Measurements from ENCODE around the gene TRPV4.

Gene TRPV4

GRCh38 chr12:109804820-109805761, 28.1 kb downstream of the TRPV4 start:
- DNase-seq, result peak; percentile 62

GRCh38 chr12:109803678-109804077, 29.5 kb downstream of the TRPV4 start:
- DNase-seq, result no peak

GRCh38 chr12:109802828-109803227, 30.4 kb downstream of the TRPV4 start:
- DNase-seq, result no peak

- no peak for DNase-seq
Observed at GRCh38 chr12:109800536-109800935, 32.7 kb downstream of the TRPV4 start.

DNA sequence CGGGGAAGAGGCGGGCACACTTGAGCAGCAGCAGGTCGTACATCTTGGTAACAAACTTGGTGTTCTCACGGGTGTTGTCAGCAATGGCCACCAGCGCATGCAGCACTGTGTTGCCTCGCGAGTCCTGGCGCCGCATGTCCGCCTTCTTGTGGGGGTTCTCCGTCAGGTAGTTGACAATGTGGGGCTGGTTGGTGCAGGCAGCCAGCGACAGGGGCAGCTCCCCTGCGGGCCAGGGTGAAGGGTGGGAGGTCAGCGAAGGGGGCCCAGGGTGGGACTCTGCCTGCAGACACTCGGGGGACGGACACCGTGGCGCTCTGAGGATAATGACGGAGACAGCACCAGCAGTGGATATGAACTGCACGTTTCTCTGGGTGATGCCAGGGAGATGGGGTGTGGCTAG, 34.5 kb downstream of the TRPV4 start:
- DNase-seq, result no peak

DNA sequence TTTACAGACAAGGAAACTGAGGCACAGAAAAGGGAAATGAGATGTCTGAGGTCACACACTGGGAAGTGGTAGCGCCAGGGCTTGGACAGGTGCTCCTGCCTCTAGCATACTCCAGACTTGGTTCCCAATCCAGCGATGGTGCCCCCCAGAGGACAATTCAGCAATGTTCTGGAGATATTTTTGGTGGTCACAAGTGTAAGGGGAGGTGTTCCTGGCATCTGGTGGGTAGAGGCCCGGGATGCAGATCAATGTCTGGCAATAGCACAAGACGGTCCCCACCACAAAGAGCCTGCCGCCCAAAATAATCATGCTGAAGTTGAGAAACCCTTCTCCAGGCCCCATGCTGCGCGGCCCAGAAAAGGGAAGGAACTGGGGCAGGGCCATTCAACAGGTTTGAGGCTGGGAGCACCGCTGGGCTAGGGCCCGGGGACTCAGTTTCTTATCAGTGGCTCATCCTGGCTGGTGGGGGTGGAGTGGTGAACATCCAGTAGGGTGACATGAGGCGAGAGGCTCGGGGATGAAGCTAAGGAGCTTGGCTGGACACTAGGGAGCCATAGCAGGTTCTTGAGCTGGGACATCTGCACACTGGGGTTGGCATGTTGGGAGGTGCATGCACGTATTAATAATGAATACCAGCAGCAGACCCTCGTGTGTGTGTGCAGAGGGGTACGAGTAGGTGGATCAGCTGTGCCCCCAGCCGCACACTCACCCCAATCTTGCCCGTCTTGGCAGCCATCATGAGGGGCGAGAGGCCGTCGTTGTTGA, 35.1 kb downstream of the TRPV4 start:
- no peak for DNase-seq

DNA sequence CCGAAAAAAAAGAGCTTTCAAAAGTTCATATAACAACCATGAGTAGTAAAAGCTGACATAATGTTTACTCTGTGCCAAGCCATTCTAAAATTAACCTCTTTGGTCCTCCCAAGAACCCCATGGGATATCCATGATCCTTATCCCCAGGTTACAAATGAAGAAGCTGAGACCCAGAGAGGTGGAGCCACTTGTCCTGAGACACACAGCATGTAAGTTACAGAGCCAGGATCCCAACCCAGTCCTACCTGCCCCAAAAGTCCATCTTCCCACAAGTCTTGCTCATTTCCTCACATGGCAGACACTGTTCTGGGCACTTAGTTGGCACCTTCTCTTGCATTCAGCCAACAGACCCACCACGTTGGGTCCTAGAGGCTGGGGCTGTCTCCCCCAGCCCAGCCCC, 37.1 kb downstream of the TRPV4 start:
- DNase-seq, result no peak

- no peak for DNase-seq
Observed at GRCh38 chr12:109795023-109795422, 38.2 kb downstream of the TRPV4 start.

- DNase-seq, result no peak
Observed at GRCh38 chr12:109793826-109794501, 39.2 kb downstream of the TRPV4 start.

GRCh38 chr12:109793411-109793810, 39.8 kb downstream of the TRPV4 start:
- DNase-seq, result no peak

DNA sequence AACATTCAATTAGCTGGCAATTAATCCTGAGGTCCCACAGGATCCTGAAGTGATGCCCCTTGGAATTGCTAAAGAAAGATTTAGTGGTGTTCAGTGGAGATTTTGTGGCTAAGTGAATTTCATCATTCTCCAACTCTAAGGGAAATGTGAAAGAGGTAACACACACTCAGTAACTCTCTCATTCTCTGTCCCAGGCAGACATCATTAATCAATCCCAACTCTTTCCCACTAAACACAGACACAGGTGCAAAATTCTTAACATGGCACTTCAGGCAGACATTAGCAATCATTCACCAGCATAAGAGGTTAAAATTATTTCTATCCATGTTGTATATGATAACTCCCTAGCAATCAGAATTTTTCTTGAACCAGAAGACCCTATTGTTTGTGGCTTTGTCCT, 40.2 kb downstream of the TRPV4 start:
- no peak for DNase-seq

DNA sequence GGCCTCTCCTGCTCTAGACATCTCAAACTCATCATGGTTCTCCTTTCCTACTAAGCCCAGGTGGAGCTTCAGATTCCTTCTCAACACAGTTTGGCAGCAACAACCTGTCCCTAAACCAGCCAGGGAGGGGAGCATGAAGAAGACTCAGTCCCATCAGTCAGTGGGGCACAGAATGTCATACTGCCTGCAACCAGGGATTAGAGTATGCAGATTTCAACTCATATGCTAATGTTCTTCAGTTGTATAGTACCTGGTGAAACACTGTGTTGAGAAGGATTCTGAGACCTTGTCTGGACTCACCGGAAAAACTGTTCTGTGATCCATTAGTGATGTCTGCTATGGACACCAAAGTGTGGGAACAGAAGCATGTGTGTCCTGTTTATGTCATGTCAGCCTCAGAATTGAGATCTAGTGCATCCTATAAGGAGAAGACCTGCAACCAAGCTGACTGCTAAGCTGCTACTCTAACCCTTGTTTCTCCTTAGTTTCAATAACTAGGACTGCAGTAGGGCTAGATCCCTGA, 43.6 kb downstream of the TRPV4 start:
- no peak for DNase-seq

- DNase-seq, result no peak
Observed at GRCh38 chr12:109786799-109787198, 46.4 kb downstream of the TRPV4 start.

DNA sequence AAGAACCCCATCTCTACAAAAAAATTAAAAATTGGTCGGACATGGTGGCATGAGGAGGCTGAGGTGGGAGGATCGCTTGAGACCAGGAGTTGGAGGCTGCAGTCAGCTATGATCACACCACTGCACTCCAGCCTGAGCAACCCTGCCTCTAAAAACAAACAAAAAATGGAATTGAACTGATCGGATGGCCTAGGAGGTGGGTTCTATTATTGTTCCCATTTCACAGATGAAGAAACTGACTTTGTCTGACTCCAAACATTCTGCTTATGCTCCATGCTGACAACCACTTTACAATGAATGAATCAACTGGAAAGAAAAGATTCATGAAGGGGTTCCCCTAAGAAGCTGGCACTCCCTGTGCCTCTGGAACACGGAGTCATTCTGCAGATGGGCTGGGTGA, 47.3 kb downstream of the TRPV4 start:
- no peak for DNase-seq

DNA sequence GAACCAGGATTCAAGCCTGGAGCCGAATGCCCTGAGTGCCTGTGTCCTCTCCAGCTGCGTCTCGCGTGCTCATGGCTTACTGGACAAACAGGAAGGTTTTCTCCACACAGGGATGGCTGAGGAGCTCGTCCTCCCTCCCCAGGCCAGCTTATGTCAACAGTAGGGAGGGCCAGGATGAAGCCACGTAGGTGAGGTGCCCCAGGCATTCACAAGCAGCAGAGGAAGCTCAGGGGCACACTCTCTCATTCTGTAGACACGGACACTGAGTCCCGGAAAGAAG, 49.3 kb downstream of the TRPV4 start:
- no peak for DNase-seq

GRCh38 chr12:109783135-109783964, 49.8 kb downstream of the TRPV4 start:
- no peak for DNase-seq

- no peak for DNase-seq
Observed at GRCh38 chr12:109782326-109782703, 50.9 kb downstream of the TRPV4 start.

DNA sequence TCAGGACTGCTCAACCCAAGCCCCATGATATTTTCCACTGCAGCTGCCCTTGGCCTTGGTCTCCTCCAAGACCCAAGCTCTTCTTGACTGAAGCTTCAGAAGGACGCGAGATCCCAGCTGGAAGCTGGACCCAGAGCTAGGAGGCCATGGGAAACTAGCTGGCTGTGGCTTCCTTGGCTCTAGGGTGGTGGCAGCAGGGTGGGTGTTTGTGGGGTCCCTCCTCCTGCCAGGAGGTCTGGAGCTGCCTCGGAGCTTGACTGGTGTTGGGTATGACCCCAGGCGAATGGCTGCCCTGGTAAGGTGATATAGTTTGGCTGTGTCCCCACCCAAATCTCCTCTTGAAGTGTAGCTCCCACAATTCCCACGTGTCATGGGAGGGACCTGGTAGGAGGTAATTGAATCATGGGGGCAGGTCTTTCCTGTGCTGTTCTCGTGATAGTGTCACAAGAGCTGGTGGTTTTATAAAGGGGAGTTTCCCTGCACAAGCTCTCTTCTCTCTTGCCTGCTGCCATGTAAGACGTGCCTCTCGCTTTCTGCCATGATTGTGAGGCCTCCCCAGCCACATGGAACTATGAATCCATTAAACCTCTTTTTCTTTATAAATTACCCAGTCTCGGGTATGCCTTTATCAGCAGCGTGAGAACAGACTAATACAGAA, 51.4 kb downstream of the TRPV4 start:
- no peak for DNase-seq

DNA sequence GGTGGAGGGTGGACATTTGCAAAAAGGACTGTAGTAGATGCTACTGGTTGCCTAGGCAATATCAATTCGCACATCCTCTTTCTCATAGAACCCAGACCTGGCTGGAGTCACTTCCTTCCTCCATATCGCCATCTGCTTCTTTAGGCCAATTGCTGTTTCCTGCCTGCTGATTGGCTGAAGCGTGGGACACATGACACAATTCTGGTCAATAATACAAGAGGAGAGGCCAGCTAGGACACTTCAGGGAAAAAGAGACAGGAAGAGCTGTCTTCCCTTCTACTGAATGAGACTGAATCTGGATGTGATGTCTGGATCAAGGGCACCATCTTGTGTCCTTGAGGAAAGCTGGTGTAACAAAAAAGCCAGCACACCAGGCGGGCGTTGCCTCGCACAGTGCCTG, 53.8 kb downstream of the TRPV4 start:
- DNase-seq, result no peak

DNA sequence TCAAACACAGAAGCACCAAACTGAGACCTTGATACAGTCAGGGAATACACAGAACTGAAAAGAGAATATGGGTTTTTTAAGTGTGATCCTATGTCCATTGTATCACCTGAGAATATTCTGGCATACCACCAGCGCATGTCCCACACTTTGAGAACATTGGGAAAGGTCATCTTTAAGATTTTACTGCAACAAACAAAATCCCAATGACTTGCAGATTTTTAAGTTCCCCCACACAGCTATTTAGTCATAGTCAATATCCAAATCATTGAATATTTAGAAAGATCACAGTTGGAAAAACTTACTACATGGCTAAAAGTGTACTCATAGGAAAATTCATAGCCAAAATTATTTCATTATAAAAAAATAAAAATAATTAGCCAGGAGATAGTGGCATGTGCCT, 54.5 kb downstream of the TRPV4 start:
- DNase-seq, result no peak

GRCh38 chr12:109777544-109777943, 55.7 kb downstream of the TRPV4 start:
- no peak for DNase-seq

DNA sequence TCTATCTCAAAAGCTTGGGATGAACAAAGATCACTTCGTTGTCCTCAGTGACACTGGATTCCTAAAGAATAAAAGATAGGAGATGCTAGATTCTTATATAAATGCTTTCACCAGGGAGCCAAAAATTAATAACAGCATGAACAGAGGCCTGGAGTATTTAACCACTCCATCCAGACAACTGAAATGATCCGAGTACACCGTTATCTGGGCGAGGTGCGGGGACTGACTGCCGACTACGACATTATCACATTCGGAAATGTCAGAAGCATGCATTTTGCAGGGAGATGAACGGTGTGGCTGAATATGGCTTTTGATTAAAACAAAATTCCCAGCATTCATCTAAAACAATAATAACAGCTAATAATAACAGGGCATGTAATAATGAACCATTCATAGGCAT, 56.6 kb downstream of the TRPV4 start:
- no peak for DNase-seq

Measured in effector CD4-positive, alpha-beta T cell (primary cell).